K562 (cell line): ENCODE measurements around the gene OGFR. TPM values are rescaled to one million over a fixed set of nuclear protein-coding genes. Genes with fewer than 3 reads are reported as not detected.

Source experiments
- ATAC-seq: fragments of 200-7000 bp; cut with Tn5 transposase; 3 replicates; pipeline ENCODE4 v1.9.1; 2020; ENCODE audit warnings: moderate library complexity
- BruUV-seq: library from RNA; stranded (reverse); fragments of 400-500 nt; replicated peaks from 2 replicates; lab custom pipeline; 2021; lab: Mats Ljungman, UMichigan
- CTCF ChIA-PET: fragments of 300-600 bp; formaldehyde crosslinking; extraction: SDS; loops from one replicate; lab custom pipeline; 2021; ENCODE audit warnings: low intra/inter-chr PET ratio; lab: Yijun Ruan, JAX
- POLR2A ChIA-PET: fragments of 300-600, 350-650 bp; sonication (Branson Sonifier 250); formaldehyde crosslinking; extraction: SDS; loops from one replicate; lab custom pipeline; 2021; ENCODE audit warnings: antibody characterized with exemption, inconsistent platforms; lab: Yijun Ruan, JAX
- DNase-seq, 4 experiments: peaks; one replicate each; pipeline versions ENCODE4 v3.0.0 to v3.0.0-alpha.2; 2011 to 2018; ENCODE audit warnings: low spot score in 3 of 4, mixed read lengths in 3 of 4; ENCODE audit errors: extremely low read depth in 1 of 4
- FAIRE-seq: peaks from 2 replicates; lab custom pipeline; 2011; peaks lifted over from hg19 to GRCh38; lab: Jason Lieb, UNC
- H2AFZ ChIP-seq: 2 replicates; pipeline ENCODE4 v1.6.0; 2011; ENCODE audit warnings: low read depth, low read length, control low read depth, inconsistent platforms
- H3K27ac ChIP-seq: fragments of 200-600 bp; 3 replicates; pipeline ENCODE4 v1.8.0; 2011; ENCODE audit warnings: low read depth, mild to moderate bottlenecking, control low read depth, inconsistent platforms, low read length, moderate library complexity, mixed read lengths; ENCODE audit errors: extremely low read depth
- H3K27me3 ChIP-seq, 2 experiments: fragments of 300-600 bp in 1 of 2; 2 replicates in 1 of 2; 3 replicates in 1 of 2; pipeline versions ENCODE4 v1.6.0 to v1.8.0; 2011; ENCODE audit warnings: inconsistent platforms in 2 of 2, low read length in 2 of 2, mild to moderate bottlenecking in 1 of 2, mixed read lengths in 1 of 2, moderate library complexity in 1 of 2; ENCODE audit not compliant: control insufficient read depth in 2 of 2, insufficient read depth in 2 of 2
- H3K36me3 ChIP-seq: fragments of 300-600 bp; 3 replicates; pipeline ENCODE4 v1.8.0; 2011; ENCODE audit warnings: mild to moderate bottlenecking, low read length, inconsistent platforms; ENCODE audit not compliant: control insufficient read depth, insufficient read depth
- H3K4me1 ChIP-seq, 2 experiments: fragments of 200-600 bp in 1 of 2; replicated peaks in 1 of 2; 2 replicates in 1 of 2; 3 replicates in 1 of 2; pipeline versions ENCODE4 v1.5.1 to v1.8.0; 2011; ENCODE audit warnings: inconsistent platforms in 2 of 2, low read length in 2 of 2, mild to moderate bottlenecking in 1 of 2, mixed read lengths in 1 of 2, moderate library complexity in 1 of 2; ENCODE audit not compliant: control insufficient read depth in 2 of 2, insufficient read depth in 2 of 2
- H3K4me2 ChIP-seq: 2 replicates; pipeline ENCODE4 v1.6.1; 2011; ENCODE audit warnings: low read length, control low read depth, inconsistent platforms, mixed read lengths; ENCODE audit not compliant: insufficient read depth
- H3K4me3 ChIP-seq: fragments of 200-600 bp; sonication (generic), shearing (Covaris generic); 2 replicates; pipeline ENCODE4 v1.5.1; 2016; ENCODE audit warnings: control low read depth, inconsistent platforms
- H3K79me2 ChIP-seq: fragments of 200-600 bp; 3 replicates; pipeline ENCODE4 v1.8.0; 2011; ENCODE audit warnings: low read length, inconsistent platforms; ENCODE audit not compliant: control insufficient read depth, insufficient read depth
- H3K9ac ChIP-seq, 2 experiments: 2 replicates each; pipeline versions ENCODE4 v1.6.0 to v1.6.1; 2011; ENCODE audit warnings: low read depth in 2 of 2, low read length in 2 of 2, control low read depth in 1 of 2, inconsistent platforms in 1 of 2, mild to moderate bottlenecking in 1 of 2, mixed read lengths in 1 of 2; ENCODE audit not compliant: insufficient read depth in 1 of 2
- H3K9me1 ChIP-seq: one replicate; pipeline ENCODE4 v1.6.0; 2011; ENCODE audit warnings: inconsistent platforms, mild to moderate bottlenecking, low read length, moderate library complexity; ENCODE audit not compliant: control insufficient read depth, insufficient read depth
- H3K9me3 ChIP-seq: replicated peaks from 2 replicates; pipeline ENCODE4 v1.5.1; 2011; ENCODE audit warnings: low read depth, low read length, inconsistent platforms; ENCODE audit not compliant: control insufficient read depth, insufficient read depth
- H4K20me1 ChIP-seq: replicated peaks from 2 replicates; pipeline ENCODE4 v1.6.1; 2011; ENCODE audit warnings: low read length, inconsistent platforms, mixed read lengths; ENCODE audit not compliant: control insufficient read depth, insufficient read depth
- BACH1 ChIP-seq: fragments of 200-800 bp; sonication (Bioruptor generic); IDR thresholded peaks from 2 replicates; pipeline ENCODE4 v1.6.1; 2016; ENCODE audit warnings: missing genetic modification characterization, missing compliant biosample characterization
- CSDE1 ChIP-seq, 2 experiments: fragments of 450-650 bp; IDR thresholded peaks; 2 replicates each; pipeline ENCODE4 v1.6.1; 2016; ENCODE audit warnings: mild to moderate bottlenecking in 1 of 2
- GATA2 ChIP-seq: sonication (generic); formaldehyde crosslinking; IDR thresholded peaks from 2 replicates; pipeline ENCODE4 v1.4.0; 2020; ENCODE audit warnings: mild to moderate bottlenecking, missing genetic modification reagents
- HOMEZ ChIP-seq: fragments of 250-450 bp; sonication (Bioruptor Pico); IDR thresholded peaks from 2 replicates; pipeline ENCODE4 v1.4.0; 2020; ENCODE audit warnings: mild to moderate bottlenecking, moderate library complexity
- MXD1 ChIP-seq: fragments of 250-450 bp; sonication (Bioruptor Pico); IDR thresholded peaks from 2 replicates; pipeline ENCODE4 v1.8.0; 2021; ENCODE audit warnings: borderline replicate concordance, mild to moderate bottlenecking, moderate library complexity; ENCODE audit not compliant: poor library complexity, severe bottlenecking
- RREB1 ChIP-seq: fragments of 250-450 bp; sonication (Bioruptor Pico); IDR thresholded peaks from 2 replicates; pipeline ENCODE4 v1.4.0; 2020
- SAFB2 ChIP-seq: fragments of 200-400 bp; formaldehyde crosslinking; IDR thresholded peaks from 2 replicates; pipeline ENCODE4 v1.6.1; 2018; ENCODE audit warnings: borderline replicate concordance, low read length, low read depth, moderate library complexity; ENCODE audit not compliant: severe bottlenecking
- SFPQ ChIP-seq: fragments of 200-400 bp; formaldehyde crosslinking; IDR thresholded peaks from 2 replicates; pipeline ENCODE4 v1.6.1; 2017; ENCODE audit warnings: mild to moderate bottlenecking, low read depth, low read length, moderate library complexity
- SIN3A ChIP-seq, 2 experiments: fragments of 150-350 bp in 1 of 2; IDR thresholded peaks; 2 replicates each; pipeline ENCODE4 v1.6.1; 2011 to 2016; ENCODE audit warnings: borderline replicate concordance in 2 of 2, low read depth in 2 of 2, low read length in 2 of 2, mild to moderate bottlenecking in 2 of 2, moderate library complexity in 2 of 2; ENCODE audit not compliant: control insufficient read depth in 1 of 2
- ZNF121 ChIP-seq: sonication (generic); formaldehyde crosslinking; conservative IDR thresholded peaks from 2 replicates; pipeline ENCODE4 v1.8.0; 2022; ENCODE audit warnings: missing genetic modification reagents
- WGBS: fragments of 100-300 bp; shearing (Covaris generic); methylation state at CpG from one replicate; pipeline ENCODE4 v1.1.6; 2016; ENCODE audit warnings: low coverage, mixed read lengths; ENCODE audit not compliant: insufficient coverage; ENCODE audit errors: missing lambda C conversion rate; 5-methylcytosine and 5-hydroxymethylcytosine counted together
- in situ Hi-C: fragments of 300-500 bp; cut with MboI; formaldehyde crosslinking; loops from 4 replicates; pipeline ENCODE4 v1.15.0; 2018; ENCODE audit warnings: inconsistent platforms, mixed read lengths
- intact Hi-C: fragments of 100-400 bp; cut with micrococcal nuclease; formaldehyde crosslinking; loops from 2 replicates; pipeline ENCODE4 v1.14.2; 2022
- polyA plus RNA-seq, 8 experiments: library from polyadenylated mRNA; depleted of rRNA in 4 of 8; stranded (reverse) in 5 of 8; unstranded in 3 of 8; fragments of >200 nt; fragmentation: Nextera tagmentation in 2 of 8; fragmentation: Illumina TruSeq in 1 of 8; extraction: Ambion mirVana in 2 of 8; extraction: Trizol in 1 of 8; gene quantifications; 2 replicates each; pipeline versions ENCODE4 v1.2.1 to v1.2.3, GENCODE V29; 2011 to 2014; ENCODE audit warnings: inconsistent platforms in 1 of 8, missing spikeins in 1 of 8
- total RNA-seq, 7 experiments: library from RNA; depleted of rRNA in 6 of 7; stranded (reverse); fragments of >200 nt in 6 of 7; fragmentation: Illumina TruSeq in 2 of 7; extraction: Trizol in 2 of 7; gene quantifications; 2 replicates each; pipeline versions ENCODE4 v1.2.1 to v1.2.3, GENCODE V29; 2011 to 2021; ENCODE audit warnings: low replicate concordance in 1 of 7

Gene OGFR
- total and polyA plus RNA-seq, 9 of the 15 experiments (the other 6 are each of a cell fraction or from before 2014, with no cell fraction given): 0.39 to 56.3 (median 17.5) TPM

DNA sequence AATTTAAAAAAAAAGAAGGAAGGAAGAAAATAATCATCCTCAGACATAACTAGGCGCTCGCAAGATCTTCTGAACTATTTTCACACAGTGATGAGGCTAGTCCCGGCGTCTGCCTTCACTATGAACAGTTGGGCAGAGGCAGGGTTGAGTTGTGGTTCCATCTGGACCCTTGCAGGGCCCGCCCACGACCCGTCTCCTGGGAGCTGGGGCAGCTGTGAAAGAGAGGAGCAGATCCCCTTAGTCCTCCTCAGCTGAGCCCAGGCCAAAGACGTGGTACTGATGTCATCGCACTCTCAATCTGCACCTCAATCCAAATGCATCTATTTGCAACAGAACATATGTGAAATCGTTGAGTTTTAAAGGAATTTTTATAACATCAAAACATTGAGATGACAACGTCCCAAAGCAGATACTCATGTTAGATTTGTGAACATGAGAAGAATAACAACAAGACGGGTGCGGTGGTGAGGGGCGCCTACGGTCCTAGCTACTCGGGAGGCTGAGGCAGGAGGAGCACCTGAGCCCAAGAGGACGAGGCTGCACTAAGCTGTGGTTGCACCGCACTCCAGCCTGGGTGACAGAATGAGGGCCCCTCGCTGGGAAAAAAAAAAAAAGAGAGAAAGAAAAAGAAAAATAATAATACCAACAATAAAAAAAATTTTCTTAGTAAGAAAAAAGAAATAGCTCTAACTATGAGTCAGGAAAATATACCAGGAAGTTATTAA is 41.7 kb downstream of the OGFR start:
- intact Hi-C loops: loop anchor here (2.0 kb wide), 1 partner anchor 24 kb away; no protein-coding TSS in a partner anchor
- FAIRE-seq: no peak
- no peak overlapping the region for H3K27ac ChIP-seq
- H3K4me2 ChIP-seq: no peak overlapping the region
- H3K79me2 ChIP-seq: no peaks in the 10 kb centered on the region
- H3K9me1 ChIP-seq: no peaks in the 10 kb centered on the region
- BruUV-seq: no TSS peak
- ChIA-PET POLR2A (interaction anchor here (0.6 to 0.7 kb wide), 2 partner anchors 11 to 102 kb away, joined by 3 read pairs; no protein-coding TSS in a partner anchor), CTCF (no interaction called here)
- no peak overlapping the region for H3K9ac ChIP-seq
- WGBS: 88% methylated on average over 17 of the region's 19 CpGs
- no peak overlapping the region for H2AFZ ChIP-seq
- no peak for DNase-seq
- no peaks in the 10 kb centered on the region for H3K27me3 ChIP-seq
- in situ Hi-C loops: no loop called here
- H3K4me1 ChIP-seq: peaks cover 0 to 13% of the 10 kb centered on the region in 2 experiments; a peak in 1 of 5 replicates
- H3K9me3 ChIP-seq: no peaks in the 10 kb centered on the region
- H3K36me3 ChIP-seq: peaks cover 48% of the 10 kb centered on the region
- ATAC-seq: no peak
- no peaks in the 10 kb centered on the region for H4K20me1 ChIP-seq
- H3K4me3 ChIP-seq: no peak overlapping the region
- TF ChIP-seq CSDE1 (IDR thresholded peaks at IDR 0.05) (no peak), MXD1 (CRISPR knock-in tag) (no peak), SAFB2 (no peak), HOMEZ (CRISPR knock-in tag) (no peak), GATA2 (CRISPR knock-in tag) (no peak), ZNF121 (CRISPR knock-in tag) (no peak), BACH1 (tag) (no peak), SFPQ (no peak), SIN3A (IDR thresholded peaks at IDR 0.05; ENCODE audit: borderline replicate concordance in 2 of 2, control insufficient read depth in 1 of 2, low read depth in 2 of 2, low read length in 2 of 2) (no peak), RREB1 (CRISPR knock-in tag) (no peak)
